Subcutaneous abdominal adipose tissue (tissue), 5 donors: ENCODE measurements around the gene NAP1L5.
A peak's percentile ranks its signal among the peaks of the same experiment; 100 is the strongest.

Source experiments
- H3K27ac ChIP-seq: one replicate; pipeline ENCODE4 v1.7.0; 2013; ENCODE audit warnings: low read depth, mild to moderate bottlenecking, inconsistent platforms, low read length, moderate library complexity
- H3K27me3 ChIP-seq, 5 donors: one replicate each; pipeline ENCODE4 v1.7.0; 2013; ENCODE audit warnings: low read length in 5 of 5, inconsistent platforms in 1 of 5; ENCODE audit not compliant: control insufficient read depth in 5 of 5, insufficient read depth in 4 of 5
- H3K36me3 ChIP-seq, 5 donors: one replicate each; pipeline ENCODE4 v1.7.0; 2013; ENCODE audit warnings: low read length in 5 of 5; ENCODE audit not compliant: control insufficient read depth in 5 of 5, insufficient read depth in 5 of 5
- H3K4me1 ChIP-seq, 5 donors: one replicate each; pipeline ENCODE4 v1.7.0; 2013; ENCODE audit warnings: low read length in 5 of 5, mild to moderate bottlenecking in 3 of 5, moderate library complexity in 1 of 5; ENCODE audit not compliant: control insufficient read depth in 5 of 5, insufficient read depth in 5 of 5
- H3K4me3 ChIP-seq, 5 donors: one replicate each; pipeline ENCODE4 v1.7.0; 2013; ENCODE audit warnings: low read length in 5 of 5, low read depth in 1 of 5
- H3K9ac ChIP-seq, 5 donors: one replicate each; pipeline ENCODE4 v1.7.0; 2013; ENCODE audit warnings: low read length in 5 of 5, mild to moderate bottlenecking in 4 of 5, moderate library complexity in 3 of 5
- H3K9me3 ChIP-seq, 5 donors: one replicate each; pipeline ENCODE4 v1.7.0; 2013; ENCODE audit warnings: low read length in 5 of 5; ENCODE audit not compliant: control insufficient read depth in 5 of 5
- donor health status: healthy.
- donor health status: healthy.
- donor health status: healthy.
- donor health status: healthy.
- donor health status: healthy.

The NAP1L5 gene

GRCh38 chr4:88706574-88706973 is 8.9 kb upstream of the NAP1L5 start:
- H3K27me3 ChIP-seq = no peaks in the 10 kb centered on the region
- peaks cover 20 to 36% (median 32%) of the 10 kb centered on the region in 5 donors for H3K36me3 ChIP-seq
- H3K9me3 ChIP-seq = no peaks in the 10 kb centered on the region
- peaks cover 0 to 11% (median 6%) of the 10 kb centered on the region in 5 donors for H3K4me1 ChIP-seq
- H3K27ac ChIP-seq = peak overlapping the region; percentile 60
- H3K4me3 ChIP-seq = peak overlapping the region in 1 of 5 donors; percentile 1
- peak overlapping the region in 3 of 5 donors; percentile 2 to 16 (median 7) for H3K9ac ChIP-seq

GRCh38 chr4:88705805-88706492 is 8.3 kb upstream of the NAP1L5 start:
- H3K4me3 ChIP-seq = no peak overlapping the region
- peaks cover 0 to 11% (median 6%) of the 10 kb centered on the region in 5 donors for H3K4me1 ChIP-seq
- H3K27me3 ChIP-seq = no peaks in the 10 kb centered on the region
- H3K9ac ChIP-seq = peak overlapping the region in 1 of 5 donors; percentile 53
- peak overlapping the region; percentile 60 for H3K27ac ChIP-seq
- no peaks in the 10 kb centered on the region for H3K9me3 ChIP-seq
- H3K36me3 ChIP-seq = peaks cover 18 to 34% (median 30%) of the 10 kb centered on the region in 5 donors

GRCh38 chr4:88705223-88705622 is 7.6 kb upstream of the NAP1L5 start:
- Histone ChIP-seq H3K27ac (no peak overlapping the region), H3K9ac (no peak overlapping the region), H3K4me3 (no peak overlapping the region), H3K27me3 (no peaks in the 10 kb centered on the region), H3K9me3 (no peaks in the 10 kb centered on the region), H3K36me3 (peaks cover 11 to 26% (median 25%) of the 10 kb centered on the region in 5 donors), H3K4me1 (peaks cover 0 to 11% (median 6%) of the 10 kb centered on the region in 5 donors)

GRCh38 chr4:88702782-88703181 is 5.2 kb upstream of the NAP1L5 start:
- no peaks in the 10 kb centered on the region for H3K27me3 ChIP-seq
- no peak overlapping the region for H3K4me3 ChIP-seq
- H3K27ac ChIP-seq = no peak overlapping the region
- H3K36me3 ChIP-seq = peaks cover 11 to 30% (median 25%) of the 10 kb centered on the region in 5 donors
- peaks cover 0 to 16% (median 10%) of the 10 kb centered on the region in 5 donors for H3K4me1 ChIP-seq
- no peak overlapping the region for H3K9ac ChIP-seq
- H3K9me3 ChIP-seq = no peaks in the 10 kb centered on the region

- Histone ChIP-seq H3K27ac (no peak overlapping the region), H3K27me3 (no peaks in the 10 kb centered on the region)
Observed at GRCh38 chr4:88698519-88698918, 890 bp upstream of the NAP1L5 start.

GRCh38 chr4:88697141-88697540 is 488 bp downstream of the NAP1L5 start:
- Histone ChIP-seq H3K27ac (peak overlapping the region; percentile 41), H3K27me3 (no peaks in the 10 kb centered on the region), H3K9me3 (no peaks in the 10 kb centered on the region), H3K36me3 (peaks cover 0 to 20% (median 3%) of the 10 kb centered on the region in 5 donors), H3K4me3 (peak overlapping the region; percentile 62 to 82 (median 74)), H3K4me1 (peaks cover 0 to 10% (median 4%) of the 10 kb centered on the region in 5 donors), H3K9ac (peak overlapping the region; percentile 26 to 73 (median 48))

More at GRCh38 chr4:88698519-88698918, 890 bp upstream of the NAP1L5 start:
- Histone ChIP-seq H3K9me3 (no peaks in the 10 kb centered on the region), H3K4me3 (no peak overlapping the region), H3K36me3 (peaks cover 3 to 16% (median 8%) of the 10 kb centered on the region in 5 donors), H3K4me1 (peaks cover 0 to 10% (median 4%) of the 10 kb centered on the region in 5 donors), H3K9ac (no peak overlapping the region)

GRCh38 chr4:88696630-88697029 is 999 bp downstream of the NAP1L5 start:
- no peak overlapping the region for H3K27ac ChIP-seq
- peaks cover 0 to 17% (median 6%) of the 10 kb centered on the region in 5 donors for H3K36me3 ChIP-seq
- H3K27me3 ChIP-seq = no peaks in the 10 kb centered on the region
- H3K9me3 ChIP-seq = no peaks in the 10 kb centered on the region
- no peak overlapping the region for H3K9ac ChIP-seq
- H3K4me1 ChIP-seq = peaks cover 0 to 10% (median 4%) of the 10 kb centered on the region in 5 donors
- peak overlapping the region in 3 of 5 donors; percentile 63 to 81 (median 74) for H3K4me3 ChIP-seq

GRCh38 chr4:88693792-88694191 is 3.8 kb downstream of the NAP1L5 start:
- H3K4me1 ChIP-seq = peaks cover 0 to 10% (median 4%) of the 10 kb centered on the region in 5 donors
- no peak overlapping the region for H3K9ac ChIP-seq
- H3K27ac ChIP-seq = no peak overlapping the region
- peaks cover 4 to 35% (median 9%) of the 10 kb centered on the region in 5 donors for H3K36me3 ChIP-seq
- no peak overlapping the region for H3K4me3 ChIP-seq
- no peaks in the 10 kb centered on the region for H3K27me3 ChIP-seq
- H3K9me3 ChIP-seq = no peaks in the 10 kb centered on the region

- no peaks in the 10 kb centered on the region for H3K27me3 ChIP-seq
- H3K9me3 ChIP-seq = no peaks in the 10 kb centered on the region
- H3K4me1 ChIP-seq = no peaks in the 10 kb centered on the region
- H3K36me3 ChIP-seq = peaks cover 10 to 39% (median 23%) of the 10 kb centered on the region in 5 donors
- no peak overlapping the region for H3K4me3 ChIP-seq
- no peak overlapping the region for H3K9ac ChIP-seq
- no peak overlapping the region for H3K27ac ChIP-seq
Observed at GRCh38 chr4:88690355-88690754, 7.3 kb downstream of the NAP1L5 start.

- Histone ChIP-seq H3K36me3 (peaks cover 35 to 49% (median 40%) of the 10 kb centered on the region in 5 donors), H3K4me3 (no peak overlapping the region), H3K4me1 (no peaks in the 10 kb centered on the region), H3K9ac (no peak overlapping the region), H3K27me3 (no peaks in the 10 kb centered on the region), H3K27ac (no peak overlapping the region), H3K9me3 (no peaks in the 10 kb centered on the region)
Observed at GRCh38 chr4:88681209-88681608, 16.4 kb downstream of the NAP1L5 start.
